Transverse colon (tissue), 3 donors: ENCODE data around the gene SUPV3L1.

Experiments used
- CTCF ChIP-seq, 5 experiments: fragments of 200-600 bp in 3 of 5; fragments of 450-650 bp in 2 of 5; sonication (generic) in 3 of 5; IDR thresholded peaks; 1 replicate in 2 of 5; 2 replicates in 3 of 5; pipeline ENCODE4 v1.5.1; 2016 to 2017; ENCODE audit warnings: antibody characterized with exemption in 5 of 5, inconsistent platforms in 3 of 5, mild to moderate bottlenecking in 2 of 5, moderate library complexity in 1 of 5
- EP300 ChIP-seq: sonication (generic); formaldehyde crosslinking; IDR thresholded peaks from one replicate; pipeline ENCODE4 v1.6.1; 2017; ENCODE audit warnings: antibody characterized with exemption, low read depth

- TF ChIP-seq CTCF (IDR thresholded peaks at IDR 0.05) (no peak), EP300 (no peak)
These were observed 31.1 kb downstream of the SUPV3L1 start for GRCh38 chr10:69211104-69211503.
